Astrocyte of the cerebellum (primary cell): ENCODE results near the gene SRRM1.

ENCODE experiments used
- DNase-seq: peaks from one replicate; pipeline ENCODE4 v3.0.0-alpha.2; 2011; ENCODE audit warnings: low read depth
- H3K4me3 ChIP-seq: 2 replicates; pipeline ENCODE4 v1.5.1; 2011; ENCODE audit warnings: mild to moderate bottlenecking, low read depth, low read length, moderate library complexity
- in situ Hi-C: cut with HindIII; loops from 2 replicates; pipeline ENCODE4 v1.10.0; 2017; ENCODE audit warnings: low sequenced_read_pairs
- TF ChIP-seq, protein P1 (sequence below): IDR thresholded peaks from 2 replicates; pipeline ENCODE4 v1.5.1; 2012; ENCODE audit warnings: low read length, low read depth, moderate library complexity, mild to moderate bottlenecking; ENCODE audit errors: missing control alignments

SRRM1 gene

DNA sequence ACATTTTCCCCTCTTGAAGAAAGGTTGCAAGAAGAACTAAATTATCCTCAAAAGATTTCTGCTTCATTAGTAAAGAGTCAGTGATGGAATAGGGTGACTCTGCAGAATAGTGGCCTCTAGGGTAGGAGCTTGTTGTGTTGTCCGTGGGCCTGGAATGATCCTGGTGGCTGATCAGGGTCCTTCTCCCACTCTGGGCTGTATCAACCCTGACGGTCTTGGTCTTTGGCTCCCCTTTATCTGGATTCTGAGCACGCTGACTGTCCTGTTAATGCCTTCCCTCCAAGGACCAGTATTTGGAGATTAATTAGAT is 36.9 kb upstream of the SRRM1 start:
- in situ Hi-C loops = no loop called here
- TF ChIP-seq, protein P1, sequence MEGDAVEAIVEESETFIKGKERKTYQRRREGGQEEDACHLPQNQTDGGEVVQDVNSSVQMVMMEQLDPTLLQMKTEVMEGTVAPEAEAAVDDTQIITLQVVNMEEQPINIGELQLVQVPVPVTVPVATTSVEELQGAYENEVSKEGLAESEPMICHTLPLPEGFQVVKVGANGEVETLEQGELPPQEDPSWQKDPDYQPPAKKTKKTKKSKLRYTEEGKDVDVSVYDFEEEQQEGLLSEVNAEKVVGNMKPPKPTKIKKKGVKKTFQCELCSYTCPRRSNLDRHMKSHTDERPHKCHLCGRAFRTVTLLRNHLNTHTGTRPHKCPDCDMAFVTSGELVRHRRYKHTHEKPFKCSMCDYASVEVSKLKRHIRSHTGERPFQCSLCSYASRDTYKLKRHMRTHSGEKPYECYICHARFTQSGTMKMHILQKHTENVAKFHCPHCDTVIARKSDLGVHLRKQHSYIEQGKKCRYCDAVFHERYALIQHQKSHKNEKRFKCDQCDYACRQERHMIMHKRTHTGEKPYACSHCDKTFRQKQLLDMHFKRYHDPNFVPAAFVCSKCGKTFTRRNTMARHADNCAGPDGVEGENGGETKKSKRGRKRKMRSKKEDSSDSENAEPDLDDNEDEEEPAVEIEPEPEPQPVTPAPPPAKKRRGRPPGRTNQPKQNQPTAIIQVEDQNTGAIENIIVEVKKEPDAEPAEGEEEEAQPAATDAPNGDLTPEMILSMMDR = no peak
- no peak for DNase-seq
- no peak overlapping the region for H3K4me3 ChIP-seq

DNA sequence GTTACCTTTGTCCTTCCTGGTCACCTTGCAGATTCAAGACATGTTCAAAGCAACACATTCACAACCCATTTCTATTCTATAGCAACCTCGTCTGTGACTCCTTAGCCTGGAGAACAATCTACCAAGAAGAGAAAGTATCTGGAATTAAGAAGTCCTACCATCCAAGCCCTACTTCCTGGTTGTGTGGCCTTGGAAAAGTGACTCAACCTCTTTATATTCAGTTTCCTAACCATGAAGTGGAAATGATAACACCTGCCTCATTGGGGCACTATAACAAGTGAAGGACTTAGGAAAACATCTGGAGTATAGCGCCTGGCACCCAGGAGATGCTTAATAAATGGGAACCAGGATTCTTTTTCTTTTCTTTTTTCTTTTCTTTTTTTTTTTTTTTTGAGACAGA is 36.5 kb upstream of the SRRM1 start:
- TF ChIP-seq, protein P1 = no peak
- H3K4me3 ChIP-seq = no peak overlapping the region
- in situ Hi-C loops = no loop called here
- no peak for DNase-seq

DNA sequence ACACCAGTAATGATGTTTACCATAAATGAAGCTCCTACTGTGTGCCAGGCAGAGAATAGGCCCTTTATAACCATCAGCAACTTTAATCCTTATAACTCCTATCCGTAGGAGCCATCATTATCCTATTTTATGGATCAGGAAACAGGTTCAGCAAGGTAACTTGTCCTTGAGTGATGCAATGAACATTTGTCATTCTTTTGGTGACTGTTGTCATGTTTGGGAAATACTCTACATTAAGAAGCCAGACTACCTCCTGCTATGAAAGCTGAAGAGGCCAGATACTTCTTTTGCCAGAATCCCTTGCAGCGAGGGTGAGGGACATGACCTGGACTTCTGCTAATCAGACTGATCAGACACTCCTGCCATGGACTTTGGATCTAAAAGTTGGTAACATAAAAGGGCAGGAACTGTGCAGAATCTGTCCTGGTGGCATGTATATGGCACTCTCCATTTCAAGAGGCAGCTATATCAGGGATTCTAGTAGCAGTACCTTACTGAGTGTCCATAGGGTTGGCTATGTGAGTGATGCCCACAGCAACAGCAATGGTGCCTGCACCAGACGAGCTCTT is 33.1 kb upstream of the SRRM1 start:
- in situ Hi-C loops = no loop called here

DNA sequence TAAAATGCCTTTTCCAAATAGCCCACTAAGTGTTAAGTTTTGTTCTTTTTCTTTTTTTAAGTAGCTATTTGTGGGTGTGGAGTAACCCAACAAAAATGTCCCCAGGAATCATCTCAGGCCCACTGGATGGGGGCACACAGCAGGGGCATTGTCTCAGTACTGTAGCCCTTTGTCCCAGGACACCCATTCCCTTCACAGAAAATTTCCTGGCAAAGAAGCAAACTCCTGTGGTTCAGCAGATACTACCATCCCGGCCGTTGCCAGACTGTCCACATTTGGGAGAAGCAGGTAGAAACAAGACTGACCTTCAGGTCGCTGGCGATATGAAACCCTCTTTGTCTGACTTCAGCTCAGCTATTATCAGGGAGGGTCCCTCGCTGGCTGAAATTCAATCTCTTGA is 23.7 kb upstream of the SRRM1 start:
- H3K4me3 ChIP-seq = no peak overlapping the region
- no peak for DNase-seq
- in situ Hi-C loops = no loop called here
- TF ChIP-seq, protein P1 = no peak

More for the DNA sequence above, 33.1 kb upstream of the SRRM1 start:
- DNase-seq = no peak
- no peak overlapping the region for H3K4me3 ChIP-seq
- TF ChIP-seq, protein P1 = no peak

DNA sequence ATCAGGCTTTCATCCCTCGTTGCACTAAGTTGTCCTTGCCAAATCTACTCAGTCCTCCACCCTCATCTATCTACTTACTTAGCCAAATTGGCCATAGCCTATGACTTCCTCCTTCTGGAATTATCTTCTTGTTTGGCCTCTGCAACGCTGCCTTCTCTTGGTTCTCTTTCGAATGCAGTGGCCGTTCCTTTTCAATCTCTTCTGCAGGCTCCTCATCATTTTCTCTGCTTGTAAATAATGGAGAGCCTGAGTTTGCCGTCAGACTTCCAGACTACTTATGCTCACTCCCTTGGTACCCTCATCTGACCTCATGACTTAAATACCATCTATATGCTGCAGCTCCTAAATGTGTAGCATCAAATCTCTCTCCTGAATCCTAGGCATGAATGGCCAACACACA is 22.4 kb upstream of the SRRM1 start:
- TF ChIP-seq, protein P1 = no peak
- in situ Hi-C loops = no loop called here
- no peak for DNase-seq
- H3K4me3 ChIP-seq = no peak overlapping the region

DNA sequence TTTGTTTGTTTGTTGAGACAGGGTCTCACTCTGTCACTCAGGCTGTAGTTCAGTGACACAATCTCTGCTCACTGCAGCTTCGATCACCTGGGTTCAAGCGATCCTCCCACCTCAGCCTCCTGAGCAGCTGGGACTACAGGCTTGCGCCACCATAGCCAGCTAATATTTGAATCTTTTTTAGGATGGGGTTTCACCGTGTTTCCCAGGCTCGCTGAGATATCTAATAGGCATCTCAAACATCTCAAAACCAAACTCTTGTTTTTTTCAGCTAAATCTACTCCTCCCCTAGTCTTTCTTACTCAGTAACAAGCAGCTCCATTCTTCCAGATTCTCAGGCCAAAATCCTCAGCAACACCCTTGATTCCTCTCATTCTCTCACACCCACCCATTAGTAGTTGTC is 22.0 kb upstream of the SRRM1 start:
- TF ChIP-seq, protein P1 = no peak
- in situ Hi-C loops = no loop called here
- H3K4me3 ChIP-seq = no peak overlapping the region
- DNase-seq = no peak

DNA sequence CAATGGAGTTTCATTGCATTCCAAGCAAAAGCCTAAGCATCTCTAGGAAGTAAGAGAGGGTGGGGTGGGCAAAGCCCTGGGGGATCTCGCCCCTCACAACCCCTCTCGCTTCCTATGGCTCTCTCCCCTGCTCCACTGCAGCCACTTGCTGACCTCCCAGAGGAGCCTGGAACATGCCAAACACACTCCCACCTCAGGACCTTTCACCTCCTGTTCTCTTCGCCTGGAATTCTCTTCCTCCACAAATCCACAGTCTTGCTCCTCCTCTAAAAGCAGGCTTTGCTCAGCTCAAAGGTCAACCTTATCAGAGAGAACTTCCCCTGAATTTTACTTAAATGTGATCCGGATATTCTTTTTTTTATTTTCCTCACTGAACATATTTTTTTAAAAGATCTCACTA is 20.9 kb upstream of the SRRM1 start:
- no peak for DNase-seq
- TF ChIP-seq, protein P1 = no peak
- H3K4me3 ChIP-seq = no peak overlapping the region
- in situ Hi-C loops = no loop called here
